H54 (cell line): Measurements from ENCODE around the gene CASKIN2.

Source experiments
- DNase-seq: peaks from one replicate; pipeline ENCODE4 v3.0.0; 2011; ENCODE audit warnings: low spot score, mixed read lengths; ENCODE audit not compliant: insufficient read length
- FAIRE-seq: peaks from 3 replicates; lab custom pipeline; 2011; peaks lifted over from hg19 to GRCh38; lab: Jason Lieb, UNC
- POLR2A ChIP-seq: IDR thresholded peaks from 2 replicates; pipeline ENCODE4 v1.6.1; 2011; ENCODE audit warnings: low read depth, mild to moderate bottlenecking, low read length

CASKIN2 gene

DNA sequence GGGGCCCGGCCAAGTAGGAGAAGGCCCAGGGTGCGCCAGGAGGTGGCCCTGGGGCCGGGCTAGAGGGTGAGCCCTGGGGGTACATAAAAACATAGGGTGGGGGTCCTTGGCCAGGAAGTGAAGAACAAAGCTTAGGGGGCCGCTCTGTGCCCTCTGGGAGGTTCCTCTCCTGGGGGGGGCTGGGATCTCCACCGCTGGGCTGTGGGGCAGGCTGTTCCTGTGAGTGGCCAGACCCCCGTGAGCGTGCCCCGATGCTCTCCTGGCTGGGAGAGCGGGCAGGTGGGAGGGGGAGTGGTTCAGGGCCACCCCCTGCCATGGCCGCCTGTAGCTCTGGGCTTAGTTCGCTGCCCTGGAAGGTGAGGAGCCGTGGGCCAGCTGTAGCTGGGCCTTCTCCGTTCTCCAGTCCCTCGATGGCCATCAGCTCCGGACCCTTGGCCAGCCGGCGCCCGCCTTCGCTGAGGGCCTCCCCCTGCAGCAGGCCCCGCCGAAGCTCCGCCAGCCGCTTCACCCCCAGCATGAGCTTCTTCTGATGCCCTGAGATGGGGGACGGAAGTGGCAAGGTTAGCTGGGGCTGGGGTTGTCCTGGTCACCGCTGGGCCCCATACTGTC, 12.5 kb downstream of the CASKIN2 start:
- no peak for FAIRE-seq
- no peak for DNase-seq
- no peak for TF ChIP-seq POLR2A

DNA sequence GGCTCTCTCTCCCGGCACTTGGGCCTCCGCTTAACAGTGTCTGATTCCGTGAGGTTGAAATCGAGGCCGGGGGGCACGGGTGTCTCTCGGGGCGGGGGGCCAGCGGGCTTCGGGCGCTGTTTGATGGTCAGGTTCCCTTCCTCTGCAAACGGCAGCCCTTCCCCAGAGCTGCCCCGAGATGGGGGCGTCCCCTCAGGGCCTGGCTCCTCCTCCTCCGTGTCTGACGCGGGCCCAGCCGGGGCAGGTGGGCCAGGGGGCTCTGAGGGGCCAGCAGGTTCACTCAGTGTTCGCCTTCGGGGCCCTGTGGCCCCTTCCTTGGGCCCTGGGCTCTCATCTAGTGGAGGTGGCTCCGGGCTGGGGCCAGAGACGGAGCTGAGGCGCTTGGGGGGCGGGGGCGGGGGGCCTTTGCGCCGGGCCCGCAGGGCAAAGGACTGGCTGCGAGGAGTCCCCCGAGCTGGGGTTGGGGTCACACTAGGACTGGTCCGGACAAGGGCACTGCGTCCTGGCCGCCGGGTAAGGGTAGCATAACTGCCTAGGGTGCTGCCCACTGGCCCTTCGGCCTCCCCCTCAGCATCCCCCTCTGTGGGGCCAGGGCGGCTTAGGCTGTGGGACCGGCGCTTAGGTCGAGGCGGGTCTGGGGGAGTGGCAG, 13.1 kb downstream of the CASKIN2 start:
- DNase-seq (no peak), FAIRE-seq (no peak)
- TF ChIP-seq POLR2A, result no peak

DNA sequence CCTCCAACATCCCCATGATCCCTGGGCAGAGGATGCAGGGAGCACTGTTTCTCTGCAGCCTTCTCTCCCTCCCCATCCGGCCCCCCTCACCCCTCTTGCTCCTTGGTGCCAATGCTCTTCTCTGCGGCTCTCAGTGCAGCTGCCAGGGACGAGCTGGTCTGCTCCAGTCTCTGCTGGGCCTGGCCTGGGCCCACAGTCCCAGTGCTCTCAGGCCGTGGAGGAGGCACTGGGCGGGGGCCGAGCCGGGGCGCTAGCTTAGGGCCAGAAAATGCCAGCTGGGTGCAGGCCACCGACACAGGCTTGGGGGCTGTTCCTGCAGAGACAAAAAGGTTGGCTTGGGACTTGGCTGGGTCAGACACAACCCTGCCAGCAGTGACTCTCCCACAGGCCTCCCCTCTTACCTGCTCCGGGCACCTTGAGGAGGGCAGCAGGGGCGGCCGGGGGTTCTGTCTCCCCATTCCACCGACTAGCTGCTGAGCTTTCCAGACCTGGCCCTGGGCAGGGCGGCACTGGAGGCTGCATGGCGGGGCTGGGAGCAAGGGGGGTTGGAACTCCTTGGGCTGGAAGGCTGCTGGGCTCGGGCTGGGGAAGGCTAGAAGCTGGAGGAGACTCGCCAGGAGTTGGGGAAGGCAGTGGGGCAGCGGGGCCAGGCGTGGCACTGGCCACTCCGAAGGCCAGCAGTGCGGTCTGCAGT, 13.8 kb downstream of the CASKIN2 start:
- FAIRE-seq (no peak), DNase-seq (no peak)
- no peak for TF ChIP-seq POLR2A

GRCh38 chr17:75500419-75501216, 14.7 kb downstream of the CASKIN2 start:
- DNase-seq, result no peak
- no peak for FAIRE-seq
- TF ChIP-seq POLR2A, result no peak

DNA sequence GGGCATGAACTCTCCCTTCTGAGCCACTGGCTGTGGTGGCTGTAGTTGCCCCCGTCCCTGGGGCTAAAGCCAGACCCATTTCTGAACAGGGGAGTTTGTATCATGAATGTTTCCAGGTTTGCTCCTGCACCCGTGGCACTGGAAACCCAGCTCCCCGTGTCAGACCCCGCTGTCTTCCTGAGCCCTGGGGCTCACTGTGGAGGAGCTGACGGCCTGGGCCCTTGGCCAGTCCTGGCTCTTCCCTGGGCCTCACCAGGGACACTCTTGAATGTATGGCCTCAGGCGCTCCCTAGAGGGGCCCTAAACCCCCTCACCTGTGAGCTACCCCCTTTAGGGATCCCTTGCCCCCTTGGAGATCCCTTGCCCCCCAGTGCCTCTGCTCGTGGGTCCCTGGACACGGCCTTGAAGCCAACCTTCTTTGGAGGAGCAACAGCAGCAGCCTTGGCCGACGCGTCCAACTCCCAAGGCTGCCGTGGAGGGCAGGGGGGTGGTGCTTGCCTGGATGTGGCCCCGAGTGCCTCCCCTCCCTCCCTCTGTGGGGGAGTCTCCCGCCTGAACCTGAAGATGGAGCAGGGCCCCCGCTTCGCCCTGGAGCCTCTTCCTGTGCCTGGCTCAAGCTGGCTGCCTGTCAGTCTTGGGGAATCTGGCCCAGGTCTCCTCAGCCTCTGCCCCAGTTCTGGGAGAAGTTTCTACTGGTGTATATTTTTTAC, 15.9 kb downstream of the CASKIN2 start:
- no peak for TF ChIP-seq POLR2A
- no peak for FAIRE-seq

GRCh38 chr17:75498726-75499213, 16.6 kb downstream of the CASKIN2 start:
- FAIRE-seq (no peak), DNase-seq (no peak)
- no peak for TF ChIP-seq POLR2A

More for the DNA sequence above, 15.9 kb downstream of the CASKIN2 start:
- no peak for DNase-seq

- TF ChIP-seq POLR2A, result no peak
- FAIRE-seq, result no peak
- DNase-seq, result no peak
These were observed 17.2 kb downstream of the CASKIN2 start for GRCh38 chr17:75498039-75498725.

DNA sequence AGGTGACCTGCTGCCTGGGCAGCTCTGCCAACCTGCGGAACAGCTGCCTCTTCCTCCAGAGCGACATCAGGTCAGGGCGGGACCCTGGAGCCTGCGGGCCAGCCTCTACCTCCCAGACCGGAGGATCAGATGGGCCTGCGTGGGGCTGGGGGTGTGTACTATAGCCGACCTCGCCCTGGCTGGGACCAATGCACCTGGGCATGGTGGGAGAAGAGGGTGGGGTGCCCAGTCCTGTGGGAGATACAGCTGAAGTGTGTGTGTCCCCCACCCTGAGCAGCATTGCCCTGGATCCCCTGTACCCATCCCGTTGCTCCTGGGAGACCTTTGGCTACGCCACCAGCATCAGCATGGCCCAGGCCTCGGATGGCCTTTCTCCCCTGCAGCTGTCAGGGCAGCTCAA, 19.3 kb downstream of the CASKIN2 start:
- no peak for TF ChIP-seq POLR2A
- FAIRE-seq (no peak), DNase-seq (no peak)

GRCh38 chr17:75494326-75494877, 20.9 kb downstream of the CASKIN2 start:
- no peak for TF ChIP-seq POLR2A
- DNase-seq, result no peak
- FAIRE-seq, result no peak

DNA sequence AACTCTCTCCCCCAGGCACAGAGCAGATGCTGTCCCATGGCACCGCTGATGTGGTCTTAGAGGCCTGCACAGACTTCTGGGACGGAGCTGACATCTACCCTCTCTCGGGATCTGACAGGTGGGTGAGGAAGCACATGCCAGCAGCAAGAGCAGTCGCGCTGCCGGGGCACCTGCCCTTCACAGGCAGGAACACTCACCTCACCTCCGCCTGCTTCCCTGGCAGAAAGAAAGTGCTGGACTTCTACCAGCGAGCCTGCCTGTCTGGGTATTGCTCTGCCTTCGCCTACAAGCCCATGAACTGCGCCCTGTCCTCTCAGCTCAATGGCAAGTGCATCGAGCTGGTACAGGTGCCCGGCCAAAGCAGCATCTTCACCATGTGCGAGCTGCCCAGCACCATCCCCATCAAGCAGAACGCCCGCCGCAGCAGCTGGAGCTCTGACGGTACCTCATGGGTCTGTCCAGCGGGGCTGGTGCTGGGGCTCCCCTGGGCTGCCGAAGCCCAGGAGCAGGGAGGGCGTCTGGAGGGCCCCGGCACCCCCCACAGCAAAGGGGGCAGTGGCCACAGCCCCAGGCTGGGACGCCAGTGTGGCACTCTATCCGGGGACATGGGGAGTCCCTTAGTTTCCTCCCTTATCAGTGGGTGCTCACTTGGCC, 21.7 kb downstream of the CASKIN2 start:
- FAIRE-seq (no peak), DNase-seq (no peak)
- TF ChIP-seq POLR2A, result no peak

DNA sequence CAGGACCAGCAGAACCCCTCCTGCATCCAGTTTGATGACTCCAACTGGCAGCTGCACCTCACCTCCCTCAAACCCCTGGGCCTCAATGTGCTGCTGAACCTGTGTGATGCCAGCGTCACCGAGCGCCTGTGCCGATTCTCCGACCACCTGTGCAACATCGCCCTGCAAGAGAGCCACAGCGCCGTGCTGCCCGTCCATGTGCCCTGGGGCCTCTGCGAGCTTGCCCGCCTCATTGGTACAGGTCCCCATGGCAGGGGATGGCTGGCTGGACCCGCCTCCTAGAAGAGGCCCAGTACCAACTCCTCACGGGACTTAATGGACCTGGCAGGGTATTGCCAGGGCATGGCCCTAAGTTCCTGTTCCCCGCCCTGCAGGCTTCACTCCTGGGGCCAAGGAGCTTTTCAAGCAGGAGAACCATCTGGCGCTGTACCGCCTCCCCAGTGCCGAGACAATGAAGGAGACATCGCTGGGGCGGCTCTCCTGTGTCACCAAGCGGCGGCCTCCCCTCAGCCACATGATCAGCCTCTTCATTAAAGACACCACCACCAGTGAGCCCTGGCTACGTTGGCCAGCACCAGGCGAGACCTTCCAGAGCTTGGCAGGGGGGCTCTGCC, 22.7 kb downstream of the CASKIN2 start:
- FAIRE-seq (no peak), DNase-seq (no peak)
- TF ChIP-seq POLR2A, result no peak

- FAIRE-seq, result no peak
- no peak for TF ChIP-seq POLR2A
These were observed 23.7 kb downstream of the CASKIN2 start for GRCh38 chr17:75491680-75492079.

More at GRCh38 chr17:75491680-75492079, 23.7 kb downstream of the CASKIN2 start:
- no peak for DNase-seq
